Left cardiac atrium (tissue), 4 donors: ENCODE measurements around the gene STAB2. TPM values are rescaled to one million over a fixed set of nuclear protein-coding genes. Genes with fewer than 3 reads are reported as not detected.
A peak's percentile ranks its signal among the peaks of the same experiment; 100 is the strongest.

ENCODE experiments used
- ATAC-seq, 2 donors: fragments of 200-7000 bp; cut with Tn5 transposase; one replicate each; pipeline ENCODE4 v1.9.1; 2020; ENCODE audit warnings: mild to moderate bottlenecking in 2 of 2, moderate library complexity in 2 of 2
- DNase-seq: peaks from one replicate; pipeline ENCODE4 v3.0.0-alpha.2; 2020
- intact Hi-C, 2 donors: fragments of 100-400 bp; cut with DNase I; formaldehyde crosslinking; loops; one replicate each; pipeline versions ENCODE4 v1.14.1 to v1.15.1; 2022 to 2023
- total RNA-seq, 2 donors: library from RNA; stranded (reverse); fragmentation: NEBNext Ultra II Directional; extraction: Animal tissue kit (Norgen Biotek cat#: 25700); gene quantifications; one replicate each; pipeline ENCODE4 v1.2.1, GENCODE V29; 2021
- donor health status: DM: no; HTN: yes; CAD: no.
- donor health status: DM: no; HTN: yes; CAD: no; lungs with severe emphysema.
- donor health status: DM: yes; HTN: yes; CAD: no.
- donor health status: Dilated cardiomyopathy.

The STAB2 gene
- total RNA-seq, 2 donors from 2014 or later: 0.18 to 0.91 TPM

DNA sequence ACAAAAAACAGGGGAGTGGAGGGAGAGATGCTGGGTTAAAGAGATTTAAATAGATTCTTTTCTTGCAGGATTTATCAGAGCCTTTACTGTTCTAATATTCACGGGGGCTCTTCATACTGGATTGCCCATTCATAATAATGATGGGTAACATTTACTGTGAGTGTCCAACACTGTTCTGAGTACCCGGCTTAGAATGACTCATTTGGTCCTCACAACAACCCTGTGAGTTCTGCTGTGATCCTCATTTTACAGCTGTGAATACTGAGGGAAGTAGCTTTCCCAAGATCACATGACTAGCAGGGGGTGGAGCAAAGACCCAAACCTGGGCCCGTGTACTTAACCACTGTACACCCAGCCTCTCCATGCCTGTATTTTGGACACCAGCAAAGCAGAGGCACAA, 140.6 kb downstream of the STAB2 start:
- no peak for DNase-seq
- intact Hi-C loops: no loop called here
- ATAC-seq: no peak

DNA sequence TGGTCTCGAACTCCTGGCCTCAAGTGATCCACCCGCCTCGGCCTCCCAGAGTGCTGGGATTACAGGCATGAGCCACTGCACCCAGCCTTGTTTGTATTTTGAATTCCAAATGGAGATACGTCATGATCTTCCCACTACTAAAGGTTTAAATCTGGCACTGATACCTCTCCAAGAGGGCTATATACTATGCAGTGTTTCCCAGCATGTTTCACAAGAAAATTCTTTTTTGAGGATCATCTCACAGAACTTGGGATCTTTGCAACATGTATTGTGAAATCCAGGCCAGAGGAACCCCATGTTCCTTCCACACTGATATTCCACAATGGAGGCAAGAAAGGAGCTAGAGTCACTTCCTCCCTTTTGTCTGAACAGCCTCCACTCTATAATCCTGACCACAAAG, 141.2 kb downstream of the STAB2 start:
- no peak for ATAC-seq

DNA sequence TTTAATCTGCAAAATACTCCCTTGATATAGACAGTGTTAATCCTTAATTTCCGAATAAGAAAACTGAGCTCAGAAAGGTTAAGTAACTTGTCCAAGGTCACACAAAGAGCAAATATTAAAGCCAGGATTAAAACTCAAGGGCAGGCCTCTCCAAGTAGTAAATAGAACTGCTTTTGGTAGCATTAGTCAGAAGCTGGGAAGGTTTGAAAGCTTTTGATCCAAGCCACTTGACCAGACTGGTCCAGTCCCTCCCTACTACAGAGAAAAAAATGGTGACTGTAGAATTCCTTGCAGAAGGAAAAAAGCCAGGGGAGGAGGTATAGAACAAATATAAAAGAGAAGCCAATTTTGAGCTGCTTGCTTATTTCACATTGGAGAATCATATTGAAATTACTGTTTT, 142.4 kb downstream of the STAB2 start:
- ATAC-seq (no peak), DNase-seq (no peak)

More for the DNA sequence above, 141.2 kb downstream of the STAB2 start:
- no peak for DNase-seq
- intact Hi-C loops: no loop called here

DNA sequence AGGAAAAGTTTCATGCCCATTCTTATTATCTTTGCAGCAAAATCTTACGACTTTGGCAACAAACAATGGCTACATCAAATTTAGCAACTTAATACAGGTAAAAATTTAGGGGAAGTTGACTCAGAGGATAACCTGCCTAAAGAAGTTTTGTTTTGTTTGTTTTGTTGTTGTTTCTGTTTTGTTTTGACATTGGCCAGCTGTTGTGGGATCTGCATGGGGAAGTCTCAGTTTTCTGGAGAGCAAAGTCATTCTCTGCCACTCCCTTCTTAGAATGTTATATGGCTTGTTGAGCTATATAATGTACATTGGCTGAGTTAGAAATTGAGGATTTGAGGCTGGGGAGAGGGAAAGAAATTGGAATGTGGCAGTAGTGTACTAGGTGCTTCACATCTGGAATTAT, 144.5 kb downstream of the STAB2 start:
- intact Hi-C loops: no loop called here

More for the DNA sequence above, 142.4 kb downstream of the STAB2 start:
- intact Hi-C loops: no loop called here

DNA sequence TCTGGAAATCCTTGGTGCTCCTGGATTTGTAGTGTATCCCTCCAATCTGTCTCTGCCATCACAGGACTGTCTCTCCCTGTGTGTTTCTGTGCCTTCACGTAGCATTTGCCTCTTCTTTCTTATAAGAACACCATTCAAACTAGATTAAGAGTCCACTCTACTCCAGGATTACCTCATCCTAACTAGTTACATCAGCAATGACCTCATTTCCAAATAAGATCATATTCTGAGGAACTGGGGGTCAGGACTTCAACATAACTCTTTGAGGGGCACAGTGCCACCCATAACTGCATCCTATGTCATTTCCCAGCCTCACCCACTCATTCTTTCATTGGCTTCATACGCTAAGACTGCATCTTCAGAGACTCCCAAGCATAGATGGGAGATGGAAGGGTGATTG, 147.8 kb downstream of the STAB2 start:
- no peak for DNase-seq
- intact Hi-C loops: no loop called here
- ATAC-seq: no peak

More for the DNA sequence above, 144.5 kb downstream of the STAB2 start:
- ATAC-seq (no peak), DNase-seq (no peak)

DNA sequence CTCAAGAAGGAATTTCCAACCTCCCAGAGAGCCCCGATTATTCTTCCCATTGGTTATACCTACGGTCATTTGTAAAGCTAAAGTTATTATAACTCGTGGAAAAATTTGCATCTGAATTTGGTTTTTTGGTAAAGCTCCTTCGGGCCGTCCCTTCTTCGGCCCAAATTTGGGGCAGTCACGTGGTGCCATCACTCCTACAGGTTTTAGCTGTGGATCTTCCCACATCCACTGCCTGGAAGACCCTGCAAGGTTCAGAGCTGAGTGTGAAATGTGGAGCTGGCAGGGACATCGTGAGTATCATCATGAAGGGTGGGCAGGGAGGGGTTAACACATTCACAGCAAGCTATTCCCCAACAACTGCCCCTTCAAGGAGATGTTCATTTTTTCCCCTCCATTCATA, 148.2 kb downstream of the STAB2 start:
- no peak for DNase-seq
- no peak for ATAC-seq
- intact Hi-C loops: no loop called here

DNA sequence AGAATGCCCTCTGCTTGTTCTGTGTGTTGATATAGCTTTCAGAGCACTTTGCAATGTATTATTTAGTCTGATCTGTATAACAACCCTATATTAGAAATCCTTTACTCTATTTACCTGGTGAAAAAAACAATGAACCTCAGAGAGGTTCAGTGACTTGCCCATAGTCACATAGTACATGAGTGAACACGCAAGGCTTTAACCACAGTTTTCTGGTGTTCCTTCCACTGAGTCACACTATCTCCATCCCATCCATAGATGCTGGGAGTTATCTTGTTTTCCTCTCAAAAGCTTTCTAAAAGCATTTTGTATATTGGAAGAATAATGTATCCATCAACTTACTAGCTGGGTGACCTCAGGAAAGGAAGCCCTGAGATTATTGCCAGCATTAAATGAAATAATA, 149.5 kb downstream of the STAB2 start:
- DNase-seq: no peak
- intact Hi-C loops: no loop called here

DNA sequence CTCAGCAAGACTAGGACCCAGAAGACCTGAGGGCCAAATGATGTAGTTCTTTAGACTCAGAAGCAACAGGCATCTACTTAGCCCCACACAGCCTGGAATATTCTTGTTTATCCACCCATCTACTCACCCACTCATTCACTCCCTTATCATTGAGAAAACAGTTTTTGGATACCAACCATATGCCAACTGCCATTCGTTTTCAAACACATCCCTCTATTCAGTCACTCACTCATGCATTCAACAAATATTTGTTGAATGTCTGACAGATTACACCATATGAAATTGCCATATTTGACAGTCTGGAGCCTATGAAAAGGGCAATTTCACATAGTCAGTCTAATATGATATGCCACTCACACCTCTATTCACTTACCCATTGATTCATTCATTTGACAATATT, 150.8 kb downstream of the STAB2 start:
- DNase-seq (no peak), ATAC-seq (no peak)
- intact Hi-C loops: no loop called here

More for the DNA sequence above, 149.5 kb downstream of the STAB2 start:
- ATAC-seq: no peak

DNA sequence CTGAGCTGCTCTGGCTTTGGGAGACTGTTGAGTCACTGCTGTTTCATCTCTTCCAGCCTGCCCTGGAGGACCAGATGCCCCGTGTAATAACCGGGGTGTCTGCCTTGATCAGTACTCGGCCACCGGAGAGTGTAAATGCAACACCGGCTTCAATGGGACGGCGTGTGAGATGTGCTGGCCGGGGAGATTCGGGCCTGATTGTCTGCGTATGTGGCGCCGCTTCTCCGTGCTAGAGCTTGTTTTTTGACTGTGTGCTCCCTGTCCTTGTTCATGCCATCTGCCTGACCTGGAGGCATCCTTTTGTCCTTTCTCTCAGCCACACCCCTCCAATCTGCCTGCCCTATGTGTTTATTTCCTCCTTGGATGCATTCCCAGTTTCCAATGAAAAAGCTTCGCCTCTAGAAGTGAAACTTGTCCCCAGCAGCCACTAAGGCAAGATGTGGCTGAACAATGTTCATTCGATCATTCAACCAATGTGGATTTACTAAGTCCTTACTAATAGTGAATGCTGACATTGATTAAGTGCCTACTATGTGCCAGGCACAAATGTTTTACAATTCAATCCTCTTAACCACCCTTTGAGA, 155.4 kb downstream of the STAB2 start:
- DNase-seq (no peak), ATAC-seq (peak; percentile 47 to 50)
- intact Hi-C loops: no loop called here

DNA sequence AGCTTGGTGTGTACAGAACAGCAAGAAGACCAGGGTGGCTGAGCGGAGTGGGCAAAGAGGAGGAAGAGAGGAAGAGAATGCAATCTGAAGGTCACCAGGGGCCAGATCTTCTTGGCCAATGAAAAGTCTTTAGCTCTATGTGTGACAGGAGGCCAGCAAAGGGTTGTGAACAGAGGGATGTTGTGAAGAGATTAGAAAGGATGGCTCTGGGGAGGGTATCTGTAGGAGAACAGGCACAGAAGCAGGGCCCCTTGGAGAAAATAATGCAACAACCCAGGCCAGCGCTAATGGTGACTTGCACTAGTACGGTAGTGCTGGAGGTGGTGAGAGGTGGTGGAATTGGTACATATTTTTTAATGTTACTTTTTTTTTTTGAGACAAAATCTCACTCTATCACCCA, 156.7 kb downstream of the STAB2 start:
- ATAC-seq (no peak), DNase-seq (no peak)
- intact Hi-C loops: no loop called here

DNA sequence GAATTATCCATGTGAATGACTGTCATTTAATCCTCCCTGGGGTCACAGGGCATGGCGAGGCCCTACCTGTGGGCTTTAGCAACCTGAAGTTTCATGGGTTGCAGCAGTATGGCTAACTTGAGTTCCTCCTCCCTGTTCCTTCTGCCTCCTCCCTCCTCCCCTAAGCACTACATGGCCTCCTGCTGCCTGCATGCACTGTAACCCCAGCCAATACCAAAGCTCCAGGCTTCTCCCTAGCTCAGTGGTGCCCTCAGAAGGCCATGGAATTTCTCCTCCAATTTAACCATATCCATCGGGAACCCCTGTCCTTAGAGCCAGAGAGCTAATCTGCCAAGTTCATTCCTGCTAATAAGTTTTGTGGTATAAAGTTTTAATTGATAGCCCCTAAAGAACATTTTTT, 158.9 kb downstream of the STAB2 start:
- intact Hi-C loops: no loop called here
- no peak for DNase-seq
- ATAC-seq: peak in 1 of 2 donors; percentile 16

DNA sequence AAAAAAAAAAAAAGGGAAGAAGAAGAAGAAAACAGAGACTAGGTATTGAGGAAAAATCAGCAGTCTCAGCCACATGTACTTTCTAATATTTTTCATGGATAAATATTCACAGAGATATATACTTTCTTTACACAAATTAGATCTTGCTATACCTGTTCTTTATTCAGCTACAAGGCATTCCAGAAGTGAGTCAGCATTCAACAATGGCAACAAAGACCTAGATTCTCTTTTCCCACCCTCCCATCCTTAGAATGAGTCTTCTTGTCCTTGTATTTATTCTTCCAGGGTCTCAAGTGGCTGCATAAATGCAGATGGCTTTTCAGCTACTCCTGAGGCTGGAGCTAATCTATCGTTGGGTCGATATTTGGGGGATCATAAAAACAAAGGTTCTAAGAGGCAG, 160.9 kb downstream of the STAB2 start:
- no peak for ATAC-seq
- no peak for DNase-seq
- intact Hi-C loops: no loop called here

DNA sequence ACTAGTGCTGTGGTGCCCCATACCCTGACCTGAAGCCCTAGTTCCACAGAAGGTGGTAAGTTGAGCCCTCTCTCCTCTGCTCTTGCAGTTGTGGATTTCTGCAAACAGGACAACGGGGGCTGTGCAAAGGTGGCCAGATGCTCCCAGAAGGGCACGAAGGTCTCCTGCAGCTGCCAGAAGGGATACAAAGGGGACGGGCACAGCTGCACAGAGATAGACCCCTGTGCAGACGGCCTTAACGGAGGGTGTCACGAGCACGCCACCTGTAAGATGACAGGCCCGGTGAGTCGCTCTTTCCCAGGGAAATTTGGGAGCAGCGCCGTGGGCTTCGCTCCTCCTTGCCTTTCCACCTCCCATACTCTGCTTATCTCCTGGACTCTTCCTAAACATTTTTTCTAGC, 161.8 kb downstream of the STAB2 start:
- no peak for ATAC-seq
- no peak for DNase-seq
- intact Hi-C loops: no loop called here

DNA sequence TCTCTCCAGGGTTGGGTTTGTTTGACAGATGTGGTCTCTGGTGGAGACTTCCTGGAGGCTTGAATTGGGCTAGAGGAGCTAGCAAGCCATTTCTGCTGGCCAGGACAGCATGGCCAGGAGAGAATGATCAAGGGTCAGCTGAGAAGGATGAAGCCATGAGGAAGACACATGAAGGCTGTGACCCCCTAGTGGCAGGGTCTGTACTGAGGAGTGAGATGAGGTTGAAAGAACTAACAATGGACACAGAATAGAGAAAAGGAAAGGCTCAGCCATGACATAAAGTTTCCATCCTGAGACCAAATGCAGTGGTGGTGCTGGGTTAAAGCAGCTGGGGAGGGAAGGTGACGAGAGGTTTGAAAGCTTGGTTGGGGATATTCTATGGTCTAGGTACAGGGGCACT, 164.1 kb downstream of the STAB2 start:
- ATAC-seq (peak in 1 of 2 donors; percentile 12), DNase-seq (no peak)
- intact Hi-C loops: no loop called here

DNA sequence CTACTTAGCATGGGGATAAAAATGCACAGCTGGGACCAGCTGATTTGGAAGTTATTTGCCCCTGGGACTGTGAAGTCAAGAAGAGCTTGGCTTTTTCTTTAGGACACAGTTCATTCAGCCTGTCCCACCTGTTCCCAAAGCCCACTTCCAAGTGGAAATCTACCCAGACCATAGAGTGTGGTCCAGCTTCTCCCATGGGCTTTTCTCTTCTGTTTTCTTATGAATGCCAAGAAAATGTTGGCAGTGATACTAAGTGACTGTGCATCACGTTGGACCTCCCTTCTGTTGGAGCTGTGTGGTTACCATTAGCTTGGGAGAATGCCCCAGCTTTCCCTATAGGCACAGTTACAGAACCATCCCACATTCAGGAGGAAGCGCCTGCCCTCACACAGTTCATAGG, 164.5 kb downstream of the STAB2 start:
- ATAC-seq (peak in 1 of 2 donors; percentile 30), DNase-seq (no peak)
- intact Hi-C loops: no loop called here

DNA sequence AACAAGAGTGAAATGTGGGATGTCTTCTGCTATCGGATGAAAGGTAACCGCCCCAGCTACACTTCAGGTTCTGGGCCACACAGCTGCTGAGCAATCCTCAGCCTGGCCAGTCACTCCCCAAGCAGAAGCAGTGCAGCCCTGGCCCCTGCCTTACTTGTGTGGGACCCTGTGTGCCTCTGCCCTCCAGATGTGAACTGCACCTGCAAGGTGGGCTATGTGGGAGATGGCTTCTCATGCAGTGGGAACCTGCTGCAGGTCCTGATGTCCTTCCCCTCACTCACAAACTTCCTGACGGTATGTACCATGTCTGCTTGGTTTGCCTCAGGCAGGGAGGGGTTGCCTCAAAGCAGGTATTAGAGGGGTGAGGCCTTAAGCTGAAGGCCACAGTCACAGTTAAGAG, 168.4 kb downstream of the STAB2 start:
- intact Hi-C loops: no loop called here
- no peak for ATAC-seq
- no peak for DNase-seq

DNA sequence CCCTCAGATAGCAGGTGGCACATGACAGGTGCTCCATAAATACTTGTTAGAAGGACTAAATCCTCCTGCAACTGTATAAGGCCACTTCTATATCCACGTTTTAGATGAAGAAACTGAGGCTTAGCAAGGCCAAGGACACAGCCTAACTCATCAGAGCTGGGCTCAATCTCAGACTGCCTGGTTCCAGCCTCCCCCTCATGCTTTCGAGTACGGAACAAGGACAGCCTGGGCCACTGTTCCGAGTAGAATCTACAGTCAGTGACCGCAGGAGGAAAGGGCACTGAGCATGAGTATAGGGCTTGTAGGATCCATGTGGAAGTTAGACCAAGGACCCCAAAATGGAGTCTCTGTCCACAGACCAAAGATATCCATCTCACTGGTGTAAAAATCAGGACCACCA, 169.4 kb downstream of the STAB2 start:
- intact Hi-C loops: no loop called here
- ATAC-seq (no peak), DNase-seq (no peak)

DNA sequence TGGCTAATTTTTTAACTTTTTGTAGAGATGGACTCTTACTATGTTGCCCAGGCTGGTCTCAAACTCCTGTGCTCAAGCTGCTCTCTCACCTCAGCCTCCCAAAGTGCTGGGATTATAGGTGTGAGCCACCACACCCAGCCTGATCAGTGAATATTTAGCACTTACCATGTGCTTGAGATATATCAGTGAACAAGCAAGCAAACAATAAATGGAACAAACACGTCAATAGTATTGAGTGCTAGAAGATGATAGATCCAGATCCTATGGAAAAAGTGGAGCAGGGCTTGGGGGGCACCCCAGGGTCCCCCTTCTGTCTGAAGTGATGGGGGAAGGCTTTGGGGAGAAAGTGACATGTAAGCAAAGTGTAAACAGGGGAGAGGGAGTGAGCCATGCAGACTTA, 170.2 kb downstream of the STAB2 start:
- ATAC-seq (no peak), DNase-seq (no peak)
- intact Hi-C loops: no loop called here

DNA sequence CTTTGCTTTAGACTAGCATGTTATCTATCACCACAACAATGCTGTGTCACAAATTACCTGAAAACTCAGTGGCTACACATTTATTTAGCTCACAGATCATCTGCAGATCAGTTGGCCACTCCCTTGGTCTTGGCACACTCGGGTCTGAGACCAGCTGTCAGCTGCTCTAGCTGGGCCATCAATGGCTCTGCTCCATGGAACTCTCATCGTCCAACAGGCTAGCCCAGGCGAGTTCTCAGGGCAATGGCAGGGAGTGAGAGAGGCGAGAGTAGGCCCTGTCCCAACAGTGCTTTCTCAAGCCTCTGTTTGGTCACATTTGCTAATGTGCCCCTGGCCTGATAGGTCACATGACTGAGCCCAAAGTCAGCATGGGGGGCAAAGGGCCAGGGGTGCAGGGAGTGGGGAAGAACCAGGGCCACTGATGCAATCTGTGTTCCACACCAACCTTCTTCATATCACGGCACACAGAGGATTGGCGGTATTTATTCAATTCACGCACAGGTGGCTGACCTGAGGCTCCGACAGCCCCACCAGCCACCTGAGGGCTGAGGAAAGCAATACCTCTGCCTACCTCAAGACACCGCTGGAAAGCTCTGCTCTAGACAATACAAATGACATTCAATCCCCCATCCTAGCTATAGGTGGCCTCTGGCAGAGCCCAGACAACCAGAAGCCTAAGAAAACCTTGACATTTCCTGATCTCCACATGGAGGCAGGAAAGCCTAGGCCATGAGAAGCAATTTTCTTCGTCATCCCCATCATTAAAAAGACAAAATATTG, 171.4 kb downstream of the STAB2 start:
- DNase-seq (no peak), ATAC-seq (no peak)
- intact Hi-C loops: no loop called here

DNA sequence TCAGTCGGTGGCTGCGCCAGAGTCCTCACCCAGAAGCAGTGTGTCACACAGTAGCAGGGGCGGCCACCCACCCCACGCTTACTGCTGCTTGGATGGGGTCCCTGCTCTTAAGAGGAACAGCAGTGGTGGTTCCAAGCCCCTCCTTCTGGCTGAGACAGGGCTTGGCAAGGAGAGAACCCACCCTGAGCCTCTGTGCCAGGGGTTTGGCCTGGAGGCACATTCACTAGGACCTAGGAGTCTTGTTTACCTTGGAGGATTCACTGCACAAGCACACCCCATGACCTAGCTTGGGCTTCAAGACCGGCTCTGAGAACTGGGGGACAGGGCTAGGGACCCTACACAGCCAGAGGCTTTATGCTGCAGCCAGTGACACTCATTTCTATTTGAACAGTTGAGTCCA, 175.4 kb downstream of the STAB2 start:
- no peak for DNase-seq
- ATAC-seq: no peak
- intact Hi-C loops: no loop called here

DNA sequence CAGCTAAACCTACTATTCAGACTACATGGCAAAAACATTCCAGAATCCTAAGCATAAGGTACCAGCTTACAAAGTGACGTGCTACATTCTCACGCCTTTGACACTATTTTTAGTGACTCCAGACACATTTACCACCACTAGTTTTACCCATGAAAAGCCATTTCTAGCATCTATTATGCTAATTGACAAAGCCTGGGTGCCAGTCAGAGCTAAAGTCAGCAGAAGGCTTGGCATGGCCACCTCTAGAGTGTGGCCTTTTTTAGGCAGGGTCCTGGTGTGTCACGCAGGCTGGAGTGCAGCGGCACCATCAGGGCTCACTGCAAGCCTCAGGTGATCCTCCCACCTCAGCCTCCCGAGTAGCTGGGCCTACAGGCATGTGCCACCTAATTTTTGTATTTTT, 178.2 kb downstream of the STAB2 start:
- ATAC-seq: no peak

More for the DNA sequence above, 178.2 kb downstream of the STAB2 start:
- intact Hi-C loops: no loop called here
- DNase-seq: no peak
